Articular chondrocyte of knee joint (primary cell): Measurements from ENCODE around the gene SHANK3. TPM values are rescaled to one million over a fixed set of nuclear protein-coding genes. Genes with fewer than 3 reads are reported as not detected.

Source experiments
- small RNA-seq: library from RNA; depleted of rRNA; stranded (forward); fragments of <200 nt; gene quantifications from one replicate; pipeline ENCODE3, GENCODE V24; 2012
- total RNA-seq: library from RNA; depleted of rRNA; stranded (reverse); fragments of >200 nt; gene quantifications from 2 replicates; pipeline ENCODE4 v1.2.3, GENCODE V29; 2012

SHANK3 gene
- total RNA-seq, result 0.39 and 0.54 TPM in 2 replicates

GRCh38 chr22:50672471-50673230 is at the start of gene SHANK3:
Gene SHANK3 (plus strand): TSS chr22:50672823.

GRCh38 chr22:50627642-50628542 is 44.7 kb upstream of the SHANK3 start, which contains the start of gene ARSA:
Gene ARSA (minus strand): TSS chr22:50628152. CDS start chr22:50627779, 373 bp downstream.

Small RNA genes within 50 kb of the gene (small RNA-seq; reads per million reads assigned to genes)
- not detected for gene RF00019
- gene RNU6-409P, result not detected

Other genes with a start within 250 kb of the SHANK3 start
- 46.3 and 52.2 TPM in 2 replicates for gene SBF1, start 197.8 kb upstream of the SHANK3 start, total RNA-seq
- gene ADM2, start 191.3 kb upstream of the SHANK3 start, total RNA-seq, result 3.0 and 4.4 TPM in 2 replicates
- not detected in 2 replicates for gene MIOX, start 186.0 kb upstream of the SHANK3 start, total RNA-seq
- 40.6 and 46.5 TPM in 2 replicates for gene LMF2, start 165.1 kb upstream of the SHANK3 start, total RNA-seq
- gene NCAPH2, start 164.6 kb upstream of the SHANK3 start, total RNA-seq, result 23.5 and 26.5 TPM in 2 replicates
- gene SCO2, start 147.2 kb upstream of the SHANK3 start, total RNA-seq, result 2.5 TPM in 2 replicates
- gene TYMP, start 142.8 kb upstream of the SHANK3 start, total RNA-seq, result 50.7 and 69.0 TPM in 2 replicates
- 0.11 and 0.13 TPM in 2 replicates for gene KLHDC7B, start 126.9 kb upstream of the SHANK3 start, total RNA-seq
- gene SYCE3, start 109.9 kb upstream of the SHANK3 start, total RNA-seq, result not detected in 2 replicates
- gene CPT1B, start 94.4 kb upstream of the SHANK3 start, total RNA-seq, result 2.4 TPM in 2 replicates
- gene CHKB, start 90.0 kb upstream of the SHANK3 start, total RNA-seq, result 21.5 and 26.7 TPM in 2 replicates
- gene MAPK8IP2, start 72.0 kb upstream of the SHANK3 start, total RNA-seq, result 0.86 and 1.0 TPM in 2 replicates
- gene ARSA, start 44.7 kb upstream of the SHANK3 start, total RNA-seq, result 28.0 and 30.6 TPM in 2 replicates
- not detected in 2 replicates for gene ACR, start 65.4 kb downstream of the SHANK3 start, total RNA-seq
- gene RABL2B, start 110.8 kb downstream of the SHANK3 start, total RNA-seq, result 13.2 and 17.1 TPM in 2 replicates